AG09319 (cell line): Measurements from ENCODE around the gene KLHL1.

Source experiments
- DNase-seq: peaks from one replicate; pipeline ENCODE4 v3.0.0-alpha.2; 2010; ENCODE audit warnings: low read depth; ENCODE audit errors: extremely low read depth
- TF ChIP-seq, protein P1 (sequence below): IDR thresholded peaks from 2 replicates; pipeline ENCODE4 v1.5.1; 2011; ENCODE audit warnings: low read depth, mild to moderate bottlenecking, inconsistent platforms, low read length, moderate library complexity

KLHL1 gene

DNA sequence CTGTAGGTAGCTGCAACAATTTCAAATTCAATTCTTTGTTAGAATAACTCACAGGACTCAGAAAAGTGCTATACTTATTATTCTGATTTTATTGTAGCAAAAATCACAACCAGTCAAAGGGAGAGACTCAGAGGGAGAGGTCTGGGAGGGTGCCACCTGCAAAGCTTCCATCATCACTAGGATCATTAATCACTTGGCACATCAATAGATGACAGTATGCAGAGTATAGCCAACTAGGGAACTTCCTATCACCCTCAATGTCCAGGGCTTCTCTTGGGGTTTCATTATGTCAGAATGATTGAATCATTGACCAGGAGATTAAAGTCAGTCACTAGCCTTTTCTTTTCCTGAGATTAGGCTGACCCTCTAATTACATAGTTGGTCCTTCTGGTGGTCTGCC lies 432.0 kb downstream of the KLHL1 start:
- TF ChIP-seq, protein P1, sequence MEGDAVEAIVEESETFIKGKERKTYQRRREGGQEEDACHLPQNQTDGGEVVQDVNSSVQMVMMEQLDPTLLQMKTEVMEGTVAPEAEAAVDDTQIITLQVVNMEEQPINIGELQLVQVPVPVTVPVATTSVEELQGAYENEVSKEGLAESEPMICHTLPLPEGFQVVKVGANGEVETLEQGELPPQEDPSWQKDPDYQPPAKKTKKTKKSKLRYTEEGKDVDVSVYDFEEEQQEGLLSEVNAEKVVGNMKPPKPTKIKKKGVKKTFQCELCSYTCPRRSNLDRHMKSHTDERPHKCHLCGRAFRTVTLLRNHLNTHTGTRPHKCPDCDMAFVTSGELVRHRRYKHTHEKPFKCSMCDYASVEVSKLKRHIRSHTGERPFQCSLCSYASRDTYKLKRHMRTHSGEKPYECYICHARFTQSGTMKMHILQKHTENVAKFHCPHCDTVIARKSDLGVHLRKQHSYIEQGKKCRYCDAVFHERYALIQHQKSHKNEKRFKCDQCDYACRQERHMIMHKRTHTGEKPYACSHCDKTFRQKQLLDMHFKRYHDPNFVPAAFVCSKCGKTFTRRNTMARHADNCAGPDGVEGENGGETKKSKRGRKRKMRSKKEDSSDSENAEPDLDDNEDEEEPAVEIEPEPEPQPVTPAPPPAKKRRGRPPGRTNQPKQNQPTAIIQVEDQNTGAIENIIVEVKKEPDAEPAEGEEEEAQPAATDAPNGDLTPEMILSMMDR: no peak
- DNase-seq: no peak

DNA sequence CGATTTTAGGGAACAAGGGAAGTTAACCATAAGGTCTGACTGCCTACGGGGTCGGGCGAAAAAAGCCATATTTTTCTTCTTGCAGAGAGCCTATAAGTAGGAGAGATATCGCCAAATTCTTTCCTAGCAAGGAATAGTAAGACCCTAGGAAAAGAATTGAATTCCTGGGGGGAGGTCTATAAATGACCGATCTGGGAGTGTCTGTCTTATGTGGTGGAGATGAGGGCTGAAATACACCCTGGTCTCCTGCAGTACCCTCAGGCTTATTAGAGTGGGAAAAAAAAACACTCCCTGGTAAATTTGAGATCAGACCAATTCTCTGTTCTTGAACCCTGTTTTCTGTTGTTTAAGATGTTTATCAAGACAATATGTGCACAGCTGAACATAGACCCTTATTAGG lies 448.1 kb downstream of the KLHL1 start:
- DNase-seq: no peak
- TF ChIP-seq, protein P1: no peak

DNA sequence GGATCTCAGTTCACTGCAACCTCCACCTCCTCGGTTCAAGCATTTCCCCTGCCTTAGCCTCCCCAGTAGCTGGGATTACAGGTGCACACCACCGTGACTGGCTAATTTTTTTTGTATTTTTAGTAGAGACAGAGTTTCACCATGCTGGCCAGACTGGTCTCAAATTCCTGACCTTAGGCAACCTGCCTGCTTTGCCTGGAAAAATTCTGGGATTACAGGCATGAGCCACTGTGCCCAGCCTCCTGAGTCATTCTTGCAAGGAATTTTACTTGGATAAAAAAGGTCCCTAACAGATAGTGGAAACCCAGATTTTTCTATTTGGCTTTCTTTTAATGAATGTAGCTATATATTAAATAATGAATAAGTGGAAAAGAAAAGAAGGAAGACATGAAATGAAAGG lies 450.6 kb downstream of the KLHL1 start:
- DNase-seq: no peak
- TF ChIP-seq, protein P1: no peak

DNA sequence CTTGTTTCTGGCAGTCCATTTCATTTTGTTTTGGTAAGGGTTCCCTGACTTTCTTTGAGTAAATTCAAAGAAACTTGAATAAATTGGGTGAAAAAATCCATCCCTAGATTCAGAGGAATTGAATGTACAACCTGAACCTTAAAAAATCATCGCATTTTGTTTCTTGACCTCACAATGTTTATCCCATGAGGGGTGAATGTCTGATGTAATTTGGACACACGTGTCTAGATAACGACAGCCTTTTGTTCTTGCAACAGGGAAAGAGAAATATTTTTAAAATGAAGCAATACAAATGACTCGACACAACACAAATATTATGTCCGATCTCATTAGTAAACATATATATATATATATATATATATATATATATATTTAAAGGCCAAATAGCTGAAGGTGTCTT lies 453.9 kb downstream of the KLHL1 start:
- TF ChIP-seq, protein P1: no peak
- no peak for DNase-seq
